ENCODE data around the gene IL4R.
"Not testable (repeated sequence)": the region's sequence is repeated elsewhere in the genome, so short reads cannot be mapped to it uniquely, and the experiment has no call there.

The IL4R gene

DNA sequence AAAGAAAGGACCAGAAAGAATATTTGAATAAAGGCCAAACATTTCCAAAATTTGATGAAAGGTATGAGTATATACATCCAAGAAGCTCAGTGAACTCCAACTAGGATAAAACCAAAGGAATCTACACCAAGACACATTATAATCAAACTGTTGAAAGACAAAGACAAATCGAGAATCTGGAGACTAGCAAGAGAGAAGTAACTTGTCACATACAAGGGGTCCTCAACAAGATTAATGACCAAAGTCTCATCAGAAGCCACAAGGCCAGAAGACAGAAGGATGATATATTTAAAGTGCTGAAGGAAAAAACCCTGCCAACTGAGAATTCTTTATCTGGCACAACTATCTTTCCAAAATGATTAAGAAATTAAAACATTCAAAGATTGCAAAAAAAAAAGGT lies 78.9 kb downstream of the IL4R start:
- no peaks in the 10 kb centered on the region for H3K4me1 ChIP-seq (ENCODE audit: control insufficient read depth, insufficient read depth, low read length)
- H3K9ac ChIP-seq (ENCODE audit: low read depth, low read length) = no peak overlapping the region
- H3K36me3 ChIP-seq (ENCODE audit: control insufficient read depth, insufficient read depth, low read length) = no peaks in the 10 kb centered on the region
- no peaks in the 10 kb centered on the region for H3K27me3 ChIP-seq (ENCODE audit: control insufficient read depth, insufficient read depth, low read length)
- H3K4me3 ChIP-seq (ENCODE audit: low read depth, low read length) = no peak overlapping the region
- no peaks in the 10 kb centered on the region for H3K9me3 ChIP-seq (ENCODE audit: control insufficient read depth, insufficient read depth, low read length)

DNA sequence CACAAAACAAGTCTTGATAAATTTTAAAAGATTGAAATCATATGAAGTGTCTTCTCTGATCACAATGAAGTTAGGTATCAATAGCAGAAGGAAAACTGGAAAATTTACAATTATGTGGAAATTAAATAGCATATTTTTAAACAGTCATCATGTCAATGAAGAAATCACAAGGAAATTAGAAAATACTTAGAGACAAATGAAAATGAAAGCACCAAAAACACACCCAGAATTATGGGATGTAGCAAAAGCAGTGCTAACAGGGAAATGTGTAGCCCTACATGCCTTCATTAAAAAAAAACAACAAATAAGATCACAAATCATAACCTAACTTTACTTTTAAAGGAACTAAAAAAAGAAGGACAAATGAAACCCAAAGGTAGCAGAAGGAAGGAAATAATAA lies 80.7 kb downstream of the IL4R start:
- Histone ChIP-seq H3K4me3 (ENCODE audit: low read depth, low read length) (no peak overlapping the region), H3K9me3 (ENCODE audit: control insufficient read depth, insufficient read depth, low read length) (no peaks in the 10 kb centered on the region), H3K4me1 (ENCODE audit: control insufficient read depth, insufficient read depth, low read length) (no peaks in the 10 kb centered on the region), H3K27me3 (ENCODE audit: control insufficient read depth, insufficient read depth, low read length) (no peaks in the 10 kb centered on the region), H3K9ac (ENCODE audit: low read depth, low read length) (no peak overlapping the region), H3K36me3 (ENCODE audit: control insufficient read depth, insufficient read depth, low read length) (no peaks in the 10 kb centered on the region)

DNA sequence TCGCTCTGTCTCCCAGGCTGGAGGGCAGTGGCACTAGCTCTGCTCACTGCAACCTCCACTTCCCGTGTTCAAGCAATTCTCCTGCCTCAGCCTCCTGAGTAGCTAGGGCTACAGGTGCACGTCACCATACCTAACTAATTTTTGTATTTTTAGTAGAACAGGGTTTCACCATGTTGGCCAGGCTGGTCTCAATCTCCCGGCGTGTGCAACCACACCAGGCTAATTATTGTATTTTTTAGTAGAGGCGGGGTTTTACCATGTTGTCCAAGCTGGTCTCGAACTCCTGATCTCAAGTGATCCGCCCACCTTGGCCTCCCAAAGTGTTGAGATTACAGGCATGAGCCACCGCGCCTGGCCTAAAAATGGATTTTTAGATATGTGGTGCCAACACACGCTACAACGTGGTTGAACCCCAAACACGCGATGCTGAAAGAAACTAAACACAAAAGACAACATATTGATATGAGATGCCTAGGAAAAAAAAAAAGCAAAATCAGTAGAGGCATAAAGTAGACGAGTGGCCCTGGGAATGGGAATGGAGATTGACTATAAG lies 84.6 kb downstream of the IL4R start:
- not testable (repeated sequence) for H3K27me3 ChIP-seq (ENCODE audit: control insufficient read depth, insufficient read depth, low read length); H3K36me3 ChIP-seq (ENCODE audit: control insufficient read depth, insufficient read depth, low read length); H3K4me3 ChIP-seq (ENCODE audit: low read depth, low read length); H3K9me3 ChIP-seq (ENCODE audit: control insufficient read depth, insufficient read depth, low read length); H3K4me1 ChIP-seq (ENCODE audit: control insufficient read depth, insufficient read depth, low read length); H3K9ac ChIP-seq (ENCODE audit: low read depth, low read length)

GRCh38 chr16:27398894-27399853 lies 85.4 kb downstream of the IL4R start:
- Histone ChIP-seq H3K9ac (ENCODE audit: low read depth, low read length) (no peak overlapping the region), H3K4me3 (ENCODE audit: low read depth, low read length) (no peak overlapping the region)

DNA sequence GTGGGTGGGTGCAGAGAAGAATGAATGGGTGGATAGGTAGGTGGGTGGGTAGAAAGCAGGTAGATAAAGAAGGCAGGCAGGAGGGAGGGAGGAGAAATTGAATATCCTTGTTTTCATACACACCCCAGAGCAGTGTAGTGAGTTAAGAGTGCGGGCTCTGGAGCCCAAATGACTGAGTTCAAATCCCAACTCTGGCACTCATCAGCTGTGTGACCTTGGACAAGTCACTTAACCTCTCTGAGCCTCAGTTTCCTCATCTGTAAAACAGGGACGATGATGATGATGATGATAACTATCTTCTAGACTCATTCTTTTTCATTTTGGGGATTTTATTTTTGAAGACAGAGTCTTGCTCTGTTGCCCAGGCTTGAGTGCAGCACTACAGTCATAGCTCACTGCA lies 86.2 kb downstream of the IL4R start:
- Histone ChIP-seq H3K9ac (ENCODE audit: low read depth, low read length) (no peak overlapping the region), H3K27me3 (ENCODE audit: control insufficient read depth, insufficient read depth, low read length) (no peaks in the 10 kb centered on the region), H3K36me3 (ENCODE audit: control insufficient read depth, insufficient read depth, low read length) (no peaks in the 10 kb centered on the region), H3K4me3 (ENCODE audit: low read depth, low read length) (no peak overlapping the region), H3K9me3 (ENCODE audit: control insufficient read depth, insufficient read depth, low read length) (no peaks in the 10 kb centered on the region), H3K4me1 (ENCODE audit: control insufficient read depth, insufficient read depth, low read length) (no peaks in the 10 kb centered on the region)

More at GRCh38 chr16:27398894-27399853, 85.4 kb downstream of the IL4R start:
- Histone ChIP-seq H3K36me3 (ENCODE audit: control insufficient read depth, insufficient read depth, low read length) (no peaks in the 10 kb centered on the region), H3K9me3 (ENCODE audit: control insufficient read depth, insufficient read depth, low read length) (no peaks in the 10 kb centered on the region), H3K27me3 (ENCODE audit: control insufficient read depth, insufficient read depth, low read length) (no peaks in the 10 kb centered on the region), H3K4me1 (ENCODE audit: control insufficient read depth, insufficient read depth, low read length) (no peaks in the 10 kb centered on the region)

DNA sequence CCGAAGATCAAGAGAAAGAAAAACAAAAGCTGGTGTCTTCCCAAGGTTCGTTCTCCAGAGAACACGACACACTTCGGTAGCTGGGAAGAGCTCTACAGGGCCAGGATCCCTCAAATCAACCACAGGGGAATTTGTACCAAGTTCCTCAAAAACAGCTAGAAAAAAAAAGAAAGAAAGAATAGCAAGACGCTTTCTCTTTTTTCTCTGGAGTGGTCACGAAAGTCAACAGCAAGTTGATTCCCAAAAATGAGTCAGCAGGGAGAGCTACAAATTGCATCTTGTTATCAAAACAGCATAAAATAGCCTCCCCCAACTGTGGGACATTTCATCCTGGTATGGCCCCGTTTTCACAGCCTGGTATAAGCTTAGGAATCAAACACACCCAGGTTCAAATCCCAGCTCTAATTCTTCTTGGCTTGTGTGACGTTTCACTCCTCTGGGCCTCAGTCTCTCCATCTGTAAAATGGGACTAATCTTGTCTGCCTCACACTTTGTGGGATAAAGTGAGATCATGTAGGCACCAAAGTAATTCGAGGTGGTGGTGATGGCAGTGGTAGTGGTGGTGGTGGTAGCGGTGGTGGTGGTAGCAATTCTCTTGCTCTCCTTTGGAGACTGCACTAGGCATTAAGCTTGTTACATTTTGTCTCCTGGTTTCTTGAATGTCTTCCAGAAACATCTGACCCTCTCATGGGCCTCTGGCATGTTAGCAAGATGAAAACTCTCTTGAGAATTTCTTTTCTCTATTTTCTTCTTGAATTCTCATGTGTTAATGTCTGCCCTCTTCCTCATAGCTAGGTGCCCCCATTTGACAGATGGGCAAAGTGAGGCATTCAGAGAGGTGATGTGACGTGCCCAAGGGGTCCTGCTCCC lies 87.2 kb downstream of the IL4R start:
- H3K27me3 ChIP-seq (ENCODE audit: control insufficient read depth, insufficient read depth, low read length) = no peaks in the 10 kb centered on the region
- no peaks in the 10 kb centered on the region for H3K4me1 ChIP-seq (ENCODE audit: control insufficient read depth, insufficient read depth, low read length)
- H3K36me3 ChIP-seq (ENCODE audit: control insufficient read depth, insufficient read depth, low read length) = no peaks in the 10 kb centered on the region
- no peaks in the 10 kb centered on the region for H3K9me3 ChIP-seq (ENCODE audit: control insufficient read depth, insufficient read depth, low read length)
- no peak overlapping the region for H3K4me3 ChIP-seq (ENCODE audit: low read depth, low read length)
- H3K9ac ChIP-seq (ENCODE audit: low read depth, low read length) = no peak overlapping the region

DNA sequence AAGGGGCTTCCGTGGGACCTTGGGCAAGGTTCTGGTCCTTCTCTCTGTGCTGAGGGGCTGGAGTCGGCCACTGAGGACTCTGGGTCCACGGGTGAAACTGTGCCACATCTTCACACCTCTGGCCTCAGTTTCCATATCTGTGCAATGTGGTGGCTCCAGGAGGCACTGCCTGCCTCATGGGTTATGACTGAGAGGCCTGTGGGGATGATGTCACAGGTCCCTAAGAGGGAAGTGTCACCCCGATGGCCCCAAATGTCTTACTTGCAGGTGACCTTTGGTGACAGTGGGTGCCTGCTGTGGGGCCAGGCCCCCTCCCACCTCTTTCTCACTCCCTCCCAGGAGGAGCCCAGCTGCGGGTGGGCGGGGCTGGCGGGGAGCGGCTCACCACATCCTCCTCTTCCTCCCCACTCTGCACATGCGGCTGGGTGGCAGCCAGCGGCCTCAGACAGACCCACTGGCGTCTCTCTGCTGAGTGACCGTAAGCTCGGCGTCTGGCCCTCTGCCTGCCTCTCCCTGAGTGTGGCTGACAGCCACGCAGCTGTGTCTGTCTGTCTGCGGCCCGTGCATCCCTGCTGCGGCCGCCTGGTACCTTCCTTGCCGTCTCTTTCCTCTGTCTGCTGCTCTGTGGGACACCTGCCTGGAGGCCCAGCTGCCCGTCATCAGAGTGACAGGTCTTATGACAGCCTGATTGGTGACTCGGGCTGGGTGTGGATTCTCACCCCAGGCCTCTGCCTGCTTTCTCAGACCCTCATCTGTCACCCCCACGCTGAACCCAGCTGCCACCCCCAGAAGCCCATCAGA lies 88.2 kb downstream of the IL4R start, which contains the start of gene IL21R:
TSS of gene IL21R (plus strand) at position 407 of the 801 bp plus-strand sequence. CDS start 27,898 bp downstream, outside the sequence.
- Histone ChIP-seq H3K4me1 (ENCODE audit: control insufficient read depth, insufficient read depth, low read length) (no peaks in the 10 kb centered on the region), H3K4me3 (ENCODE audit: low read depth, low read length) (no peak within 1 kb of the TSS), H3K9ac (ENCODE audit: low read depth, low read length) (no peak within 1 kb of the TSS)

DNA sequence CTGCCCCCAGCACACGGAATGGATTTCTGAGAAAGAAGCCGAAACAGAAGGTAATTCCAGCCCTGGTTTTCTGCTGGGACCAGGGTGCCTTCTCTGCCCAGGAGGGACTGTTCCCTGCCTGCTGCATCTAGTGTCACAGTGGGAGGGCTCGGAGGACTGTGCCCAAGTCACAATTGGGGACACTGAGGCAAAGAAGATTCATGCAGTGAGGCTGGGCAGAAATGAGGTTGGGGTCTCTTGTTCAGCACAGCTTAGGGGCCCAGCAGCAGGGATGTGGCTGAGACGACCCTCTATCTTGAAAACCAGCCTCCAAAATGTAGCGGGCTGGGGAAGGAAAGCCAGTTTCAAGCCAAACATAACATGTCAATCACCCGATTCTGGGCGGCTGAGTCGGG lies 88.8 kb downstream of the IL4R start:
- H3K9me3 ChIP-seq (ENCODE audit: control insufficient read depth, insufficient read depth, low read length) = no peaks in the 10 kb centered on the region
- no peaks in the 10 kb centered on the region for H3K4me1 ChIP-seq (ENCODE audit: control insufficient read depth, insufficient read depth, low read length)
- no peaks in the 10 kb centered on the region for H3K36me3 ChIP-seq (ENCODE audit: control insufficient read depth, insufficient read depth, low read length)
- H3K27me3 ChIP-seq (ENCODE audit: control insufficient read depth, insufficient read depth, low read length) = no peaks in the 10 kb centered on the region
- H3K4me3 ChIP-seq (ENCODE audit: low read depth, low read length) = no peak overlapping the region
- no peak overlapping the region for H3K9ac ChIP-seq (ENCODE audit: low read depth, low read length)

More for the DNA sequence above, 88.2 kb downstream of the IL4R start, which contains the start of gene IL21R:
- Histone ChIP-seq H3K9me3 (ENCODE audit: control insufficient read depth, insufficient read depth, low read length) (no peaks in the 10 kb centered on the region), H3K36me3 (ENCODE audit: control insufficient read depth, insufficient read depth, low read length) (no peaks in the 10 kb centered on the region), H3K27me3 (ENCODE audit: control insufficient read depth, insufficient read depth, low read length) (no peaks in the 10 kb centered on the region)

- no peaks in the 10 kb centered on the region for H3K27me3 ChIP-seq (ENCODE audit: control insufficient read depth, insufficient read depth, low read length)
- H3K4me1 ChIP-seq (ENCODE audit: control insufficient read depth, insufficient read depth, low read length) = no peaks in the 10 kb centered on the region
- H3K9me3 ChIP-seq (ENCODE audit: control insufficient read depth, insufficient read depth, low read length) = no peaks in the 10 kb centered on the region
- no peaks in the 10 kb centered on the region for H3K36me3 ChIP-seq (ENCODE audit: control insufficient read depth, insufficient read depth, low read length)
- H3K9ac ChIP-seq (ENCODE audit: low read depth, low read length) = no peak overlapping the region
- no peak overlapping the region for H3K4me3 ChIP-seq (ENCODE audit: low read depth, low read length)
Measured at GRCh38 chr16:27402964-27403600, 89.3 kb downstream of the IL4R start.

- Histone ChIP-seq H3K36me3 (ENCODE audit: control insufficient read depth, insufficient read depth, low read length) (no peaks in the 10 kb centered on the region), H3K4me1 (ENCODE audit: control insufficient read depth, insufficient read depth, low read length) (no peaks in the 10 kb centered on the region), H3K9ac (ENCODE audit: low read depth, low read length) (no peak overlapping the region), H3K4me3 (ENCODE audit: low read depth, low read length) (no peak overlapping the region), H3K27me3 (ENCODE audit: control insufficient read depth, insufficient read depth, low read length) (no peaks in the 10 kb centered on the region), H3K9me3 (ENCODE audit: control insufficient read depth, insufficient read depth, low read length) (no peaks in the 10 kb centered on the region)
Measured at GRCh38 chr16:27403601-27403992, 89.8 kb downstream of the IL4R start.
